Epithelial cell of proximal tubule (primary cell): Measurements from ENCODE around the gene NPR2. TPM values are rescaled to one million over a fixed set of nuclear protein-coding genes. Genes with fewer than 3 reads are reported as not detected.

Experiments
- DNase-seq: peaks from one replicate; pipeline ENCODE4 v3.0.0-alpha.2; 2011; ENCODE audit warnings: low read depth
- H3K4me3 ChIP-seq: 2 replicates; pipeline ENCODE4 v1.5.1; 2011; ENCODE audit warnings: low read depth, mild to moderate bottlenecking, low read length
- CTCF ChIP-seq: conservative IDR thresholded peaks from 2 replicates; pipeline ENCODE4 v1.5.1; 2012; ENCODE audit warnings: low read depth, mild to moderate bottlenecking, low read length
- total RNA-seq: library from RNA; depleted of rRNA; stranded (reverse); fragments of >200 nt; gene quantifications from 2 replicates; pipeline ENCODE4 v1.2.3, GENCODE V29; 2015

NPR2 gene
- total RNA-seq, 1 donor from 2014 or later = 11.0 TPM

DNA sequence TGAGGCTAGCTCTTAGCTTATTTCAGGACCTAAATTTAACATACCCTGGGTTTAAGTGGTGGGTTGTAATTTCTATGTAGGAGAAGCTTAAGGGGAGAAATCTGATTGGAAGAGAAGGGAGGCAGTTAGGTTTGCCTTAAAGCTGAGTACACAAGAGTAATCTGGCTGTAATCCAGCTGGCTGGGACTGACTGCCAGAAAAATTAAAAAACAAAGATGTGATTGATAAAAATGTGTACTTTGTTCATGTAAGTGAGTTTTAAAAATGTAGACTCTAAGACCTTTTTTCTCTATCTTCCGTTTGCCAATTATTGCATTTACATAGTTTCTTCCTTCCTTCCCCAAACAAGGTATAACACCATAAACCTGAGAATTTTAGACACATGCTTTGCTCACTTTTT is 19.9 kb upstream of the NPR2 start:
- DNase-seq = no peak
- no peak overlapping the region for H3K4me3 ChIP-seq
- no peak for TF ChIP-seq CTCF

GRCh38 chr9:35771943-35772342 is 19.4 kb upstream of the NPR2 start:
- no peak for TF ChIP-seq CTCF
- DNase-seq = no peak
- no peak overlapping the region for H3K4me3 ChIP-seq

DNA sequence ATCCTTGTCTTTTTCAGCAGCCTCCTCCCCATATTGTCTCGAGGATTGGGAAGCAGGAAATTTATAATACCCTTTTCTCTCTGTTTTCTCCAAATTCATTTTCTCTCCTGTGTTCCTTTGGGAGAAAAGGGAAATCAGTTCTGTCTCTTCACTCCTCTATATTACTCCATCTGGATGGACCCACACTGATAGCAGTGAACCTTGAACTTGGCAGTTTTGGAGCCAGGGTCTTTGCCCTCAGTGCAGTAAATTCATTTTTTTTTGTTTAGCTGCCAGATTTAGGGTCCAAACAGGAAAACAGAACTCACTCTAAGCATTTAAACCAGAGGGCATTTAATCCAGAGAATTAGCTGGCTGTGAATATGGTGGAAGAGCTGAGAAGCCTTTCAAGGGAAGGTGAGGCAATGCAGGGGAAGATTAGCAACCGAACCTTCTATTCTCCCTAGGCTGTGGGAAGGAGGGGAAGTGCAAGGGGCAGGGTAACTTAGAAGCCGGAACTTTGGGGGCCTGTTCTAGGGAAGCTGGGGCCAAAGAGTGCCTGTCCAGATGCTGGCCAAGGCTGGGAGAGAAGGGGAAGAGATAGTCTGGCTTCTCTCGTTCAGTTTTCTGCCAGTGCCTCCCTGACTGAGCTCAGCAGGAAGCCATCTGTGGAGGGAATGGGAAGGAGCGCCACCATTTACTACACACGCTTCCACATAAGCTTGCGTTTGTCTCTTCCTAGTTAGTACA is 16.3 kb upstream of the NPR2 start:
- no peak overlapping the region for H3K4me3 ChIP-seq
- no peak for TF ChIP-seq CTCF
- DNase-seq = no peak

GRCh38 chr9:35776018-35776417 is 15.4 kb upstream of the NPR2 start:
- no peak for DNase-seq
- no peak overlapping the region for H3K4me3 ChIP-seq
- TF ChIP-seq CTCF = no peak

DNA sequence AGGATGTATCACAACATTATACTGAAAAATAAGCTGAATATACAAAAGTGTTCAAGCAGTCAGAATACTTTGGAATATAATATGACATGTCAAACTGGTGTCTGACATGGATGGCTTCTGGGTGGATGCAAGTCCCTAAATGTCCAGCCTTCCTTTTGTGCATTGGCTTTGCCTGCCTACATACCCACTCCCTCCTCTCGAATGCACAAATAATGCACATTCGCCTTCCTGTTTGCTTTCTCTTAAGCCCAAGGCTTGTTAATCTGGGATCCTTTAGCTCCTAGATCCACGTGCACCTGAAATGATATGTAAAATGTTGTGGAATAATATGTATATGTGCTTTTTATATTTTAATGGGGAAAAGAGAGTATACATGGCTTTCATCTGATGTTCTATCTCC is 12.9 kb upstream of the NPR2 start:
- no peak for DNase-seq
- no peak for TF ChIP-seq CTCF
- no peak overlapping the region for H3K4me3 ChIP-seq

GRCh38 chr9:35781066-35781465 is 10.3 kb upstream of the NPR2 start:
- no peak for TF ChIP-seq CTCF
- H3K4me3 ChIP-seq = no peak overlapping the region
- DNase-seq = no peak

DNA sequence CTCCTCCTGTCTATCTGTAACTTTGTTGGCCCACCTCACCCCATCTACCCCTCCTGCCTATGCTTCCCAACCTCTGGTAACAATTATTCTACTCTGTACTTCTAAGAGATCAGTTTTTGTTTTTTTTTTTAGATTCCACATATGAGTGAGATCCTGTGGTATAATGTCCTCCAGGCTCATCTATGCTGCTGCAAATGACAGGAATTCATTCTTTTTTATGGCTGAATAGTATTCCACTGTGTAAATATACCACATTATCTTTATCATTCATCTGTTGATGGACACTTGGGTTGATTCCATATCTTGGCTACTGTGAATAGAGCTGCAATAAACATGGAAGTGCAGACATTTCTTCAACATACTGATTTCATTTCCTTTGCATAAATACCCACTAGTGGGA is 8.0 kb upstream of the NPR2 start:
- no peak for DNase-seq
- no peak overlapping the region for H3K4me3 ChIP-seq
- TF ChIP-seq CTCF = no peak
